Measurements from ENCODE around the gene WDTC1.

WDTC1 gene

DNA sequence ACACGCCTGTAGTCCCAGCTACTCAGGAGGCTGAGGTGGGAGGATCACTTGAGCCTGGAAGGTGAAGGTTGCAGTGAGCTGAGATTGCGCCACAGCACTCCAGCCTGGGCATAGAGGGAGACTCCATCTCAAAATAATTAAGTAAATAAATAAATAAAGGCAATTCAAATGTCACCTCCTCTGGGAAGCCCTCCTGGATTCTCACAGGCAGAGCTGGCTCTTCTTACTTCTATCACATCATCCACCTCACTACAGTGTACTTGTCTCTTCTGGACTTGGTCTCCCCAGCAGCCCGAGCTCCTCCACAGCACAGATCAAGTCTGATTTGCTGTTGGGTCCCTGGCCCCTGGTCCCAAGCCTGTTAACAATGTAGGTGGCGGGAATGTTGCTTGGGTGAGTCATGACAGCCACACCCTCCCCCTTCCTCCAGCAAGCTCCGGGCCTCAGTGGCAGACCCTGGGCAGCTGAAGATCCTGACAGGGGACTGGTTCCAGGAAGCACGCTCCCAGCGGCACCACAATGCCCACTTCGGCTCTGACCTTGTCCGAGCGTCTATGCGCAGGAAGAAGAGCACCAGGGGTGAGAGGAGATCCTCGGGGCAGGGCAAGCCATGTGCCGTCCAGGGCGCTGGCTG lies 112.7 kb downstream of the WDTC1 start:
- DNase-seq (ENCODE audit: low spot score), result no peak
- TF ChIP-seq, protein P1, sequence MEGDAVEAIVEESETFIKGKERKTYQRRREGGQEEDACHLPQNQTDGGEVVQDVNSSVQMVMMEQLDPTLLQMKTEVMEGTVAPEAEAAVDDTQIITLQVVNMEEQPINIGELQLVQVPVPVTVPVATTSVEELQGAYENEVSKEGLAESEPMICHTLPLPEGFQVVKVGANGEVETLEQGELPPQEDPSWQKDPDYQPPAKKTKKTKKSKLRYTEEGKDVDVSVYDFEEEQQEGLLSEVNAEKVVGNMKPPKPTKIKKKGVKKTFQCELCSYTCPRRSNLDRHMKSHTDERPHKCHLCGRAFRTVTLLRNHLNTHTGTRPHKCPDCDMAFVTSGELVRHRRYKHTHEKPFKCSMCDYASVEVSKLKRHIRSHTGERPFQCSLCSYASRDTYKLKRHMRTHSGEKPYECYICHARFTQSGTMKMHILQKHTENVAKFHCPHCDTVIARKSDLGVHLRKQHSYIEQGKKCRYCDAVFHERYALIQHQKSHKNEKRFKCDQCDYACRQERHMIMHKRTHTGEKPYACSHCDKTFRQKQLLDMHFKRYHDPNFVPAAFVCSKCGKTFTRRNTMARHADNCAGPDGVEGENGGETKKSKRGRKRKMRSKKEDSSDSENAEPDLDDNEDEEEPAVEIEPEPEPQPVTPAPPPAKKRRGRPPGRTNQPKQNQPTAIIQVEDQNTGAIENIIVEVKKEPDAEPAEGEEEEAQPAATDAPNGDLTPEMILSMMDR (IDR thresholded peaks at IDR 0.05; ENCODE audit: extremely low read depth, missing control alignments), result no peak

DNA sequence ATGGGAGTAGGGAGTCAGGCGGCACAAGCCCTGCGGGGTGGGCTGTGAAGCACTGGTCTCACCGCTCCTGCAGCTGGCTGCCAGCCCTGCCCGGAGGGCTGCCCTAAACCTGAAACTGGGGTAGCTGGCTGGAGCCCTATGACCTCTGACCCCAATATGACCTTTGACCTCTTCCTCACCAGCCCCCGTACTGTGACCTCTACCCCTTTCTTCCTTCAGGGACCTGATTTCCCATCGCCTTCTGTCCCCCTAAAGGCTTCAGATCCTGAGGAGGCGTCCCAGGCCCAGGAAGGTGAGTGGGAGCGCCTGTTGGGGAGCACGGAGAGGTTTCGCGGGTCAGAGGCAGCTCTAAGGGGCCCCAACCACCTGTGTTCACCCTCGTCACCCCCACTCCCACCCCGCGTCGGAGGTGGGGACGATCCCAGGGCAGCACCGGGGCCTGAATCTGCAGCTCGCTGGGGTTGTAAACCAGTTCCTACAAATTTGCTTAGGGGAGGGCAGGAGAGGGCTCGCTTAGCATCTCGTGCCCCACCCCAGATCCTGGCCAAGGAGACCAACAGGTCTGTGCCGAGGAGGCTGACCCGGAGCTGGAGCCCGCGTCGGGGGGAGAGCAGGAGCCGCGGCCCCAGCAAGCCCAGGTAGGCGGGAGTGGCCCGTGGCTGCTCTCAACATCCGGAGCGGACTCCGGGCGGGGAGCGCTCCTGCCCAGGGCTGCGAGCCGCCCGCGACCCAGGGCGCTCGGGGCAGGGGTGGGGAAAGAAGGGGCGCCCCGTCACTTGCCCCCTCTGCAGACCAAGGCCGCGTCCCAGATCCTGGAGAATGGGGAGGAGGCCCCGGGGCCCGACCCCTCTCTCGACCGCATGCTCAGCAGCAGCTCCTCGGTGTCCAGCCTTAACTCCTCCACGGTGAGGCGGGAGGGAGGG lies 114.7 kb downstream of the WDTC1 start:
- DNase-seq (ENCODE audit: low spot score), result no peak
- TF ChIP-seq, protein P1 (IDR thresholded peaks at IDR 0.05; ENCODE audit: extremely low read depth, missing control alignments), result no peak

DNA sequence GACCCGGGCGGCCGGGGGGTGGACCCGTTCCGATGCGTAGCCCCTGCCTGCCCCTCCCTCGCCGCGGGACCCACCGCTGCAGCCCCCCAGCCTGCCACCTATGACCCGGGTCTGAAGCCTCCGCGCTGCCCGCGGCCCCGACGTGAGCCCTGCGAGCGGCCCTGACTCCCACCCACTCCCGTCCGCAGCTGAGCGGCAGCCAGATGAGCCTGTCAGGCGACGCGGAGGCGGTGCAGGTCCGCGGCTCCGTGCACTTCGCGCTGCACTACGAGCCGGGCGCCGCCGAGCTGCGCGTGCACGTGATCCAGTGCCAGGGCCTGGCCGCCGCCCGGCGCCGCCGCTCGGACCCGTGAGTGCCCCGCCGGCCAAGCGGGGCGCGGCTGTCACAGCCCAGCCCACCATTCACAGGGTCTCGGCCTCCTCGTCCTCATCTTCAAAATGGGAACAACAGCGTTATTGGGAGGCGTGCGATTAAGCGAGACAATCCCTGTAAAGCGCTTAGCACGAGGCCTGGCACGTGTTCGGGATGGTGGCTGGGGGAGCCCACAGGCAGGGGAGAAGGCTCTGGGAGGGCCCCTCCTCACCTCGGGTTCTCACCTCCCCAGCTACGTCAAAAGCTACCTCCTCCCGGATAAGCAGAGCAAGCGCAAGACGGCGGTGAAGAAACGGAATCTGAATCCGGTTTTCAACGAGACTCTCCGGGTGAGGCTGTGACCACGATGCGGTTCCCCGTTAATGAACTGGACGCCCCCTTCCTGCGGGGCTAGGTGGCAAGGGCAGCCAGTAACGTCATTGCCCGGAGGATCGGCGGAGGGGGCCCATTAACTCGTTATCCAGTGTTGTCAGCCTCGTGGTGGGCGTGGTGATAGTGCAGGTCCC lies 115.6 kb downstream of the WDTC1 start:
- TF ChIP-seq, protein P1 (IDR thresholded peaks at IDR 0.05; ENCODE audit: extremely low read depth, missing control alignments), result no peak
- DNase-seq (ENCODE audit: low spot score), result no peak

DNA sequence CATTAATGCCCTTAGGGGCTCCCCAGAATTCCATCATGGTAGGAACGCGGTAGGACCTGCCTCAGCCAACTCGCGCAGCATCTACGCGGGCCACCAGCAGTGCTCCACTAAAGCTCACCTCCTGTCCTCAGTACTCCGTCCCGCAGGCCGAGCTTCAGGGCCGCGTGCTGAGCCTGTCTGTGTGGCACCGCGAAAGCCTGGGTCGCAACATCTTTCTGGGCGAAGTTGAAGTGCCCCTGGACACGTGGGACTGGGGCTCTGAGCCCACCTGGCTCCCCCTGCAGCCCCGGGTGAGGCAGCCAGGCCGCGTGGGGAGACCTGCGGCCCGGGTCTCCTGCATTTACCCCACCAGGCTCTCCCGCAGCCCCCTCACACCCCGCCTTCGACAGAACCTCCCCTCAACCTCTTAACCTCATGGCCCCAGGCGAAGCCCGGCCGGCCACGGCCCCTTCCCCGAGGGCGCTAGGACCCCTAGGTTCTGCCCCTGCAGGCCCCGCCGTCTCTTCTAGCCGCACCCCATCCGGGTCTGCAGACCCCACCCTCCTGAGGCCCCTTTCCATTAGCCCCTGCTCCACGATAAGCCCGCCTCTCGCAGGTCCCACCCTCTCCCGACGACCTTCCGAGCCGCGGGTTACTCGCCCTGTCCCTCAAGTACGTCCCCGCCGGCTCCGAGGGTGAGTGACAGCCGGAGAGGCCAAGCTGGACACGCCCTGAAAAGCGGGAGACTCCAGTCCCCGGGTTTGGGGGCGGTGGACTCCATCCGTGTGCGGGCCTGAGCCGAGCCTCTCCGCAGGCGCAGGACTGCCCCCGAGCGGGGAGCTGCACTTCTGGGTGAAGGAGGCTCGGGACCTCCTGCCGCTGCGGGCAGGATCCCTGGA lies 116.5 kb downstream of the WDTC1 start:
- no peak for DNase-seq (ENCODE audit: low spot score)
- TF ChIP-seq, protein P1 (IDR thresholded peaks at IDR 0.05; ENCODE audit: extremely low read depth, missing control alignments), result no peak

DNA sequence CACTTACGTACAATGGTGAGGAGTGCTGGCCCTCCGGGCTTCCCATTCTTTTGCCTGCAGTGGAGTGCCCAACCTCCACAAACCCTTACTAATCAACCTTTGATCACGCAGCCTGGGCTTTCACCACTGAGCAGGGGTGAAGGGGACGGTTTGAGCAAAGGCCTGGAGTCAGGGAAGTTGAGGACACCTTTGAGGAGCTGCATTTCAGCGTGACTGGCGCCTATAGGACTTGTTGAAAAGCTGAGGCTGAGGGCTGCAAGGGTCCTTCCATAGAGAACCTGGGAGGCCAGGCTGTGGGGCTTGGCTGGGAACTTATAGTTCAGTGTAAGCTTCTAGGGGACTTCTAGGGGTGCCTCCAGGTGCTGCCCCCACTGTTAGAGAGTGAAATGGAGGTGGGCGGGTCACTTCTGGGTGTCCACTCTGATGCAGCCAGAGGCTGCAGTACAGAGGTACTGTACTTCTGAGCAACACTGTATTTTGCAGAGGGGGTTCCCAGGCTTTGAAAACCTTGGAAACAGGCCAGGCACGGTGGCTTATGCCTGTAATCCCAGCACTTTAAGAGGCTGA lies 117.2 kb downstream of the WDTC1 start:
- no peak for DNase-seq (ENCODE audit: low spot score)
- TF ChIP-seq, protein P1 (IDR thresholded peaks at IDR 0.05; ENCODE audit: extremely low read depth, missing control alignments), result no peak

DNA sequence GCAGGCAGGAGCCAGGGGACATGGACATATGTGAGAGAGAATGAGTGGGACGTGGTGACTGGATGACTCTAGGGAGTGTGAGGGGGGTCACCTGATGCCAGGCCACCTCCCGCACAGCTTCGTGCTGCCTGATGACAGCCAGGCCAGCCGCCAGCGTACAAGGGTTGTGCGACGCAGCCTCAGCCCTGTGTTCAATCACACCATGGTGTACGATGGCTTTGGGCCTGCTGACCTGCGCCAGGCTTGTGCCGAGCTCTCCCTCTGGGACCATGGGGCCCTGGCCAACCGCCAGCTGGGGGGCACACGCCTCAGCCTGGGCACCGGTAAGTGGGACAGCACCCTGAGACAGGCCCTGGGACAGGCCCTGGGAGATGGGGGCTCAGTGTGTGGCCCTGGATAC lies 118.7 kb downstream of the WDTC1 start:
- no peak for DNase-seq (ENCODE audit: low spot score)
- TF ChIP-seq, protein P1 (IDR thresholded peaks at IDR 0.05; ENCODE audit: extremely low read depth, missing control alignments), result no peak
